Measurements from ENCODE around the gene ADGRL3.
A peak's percentile ranks its signal among the peaks of the same experiment; 100 is the strongest.

ADGRL3 gene

DNA sequence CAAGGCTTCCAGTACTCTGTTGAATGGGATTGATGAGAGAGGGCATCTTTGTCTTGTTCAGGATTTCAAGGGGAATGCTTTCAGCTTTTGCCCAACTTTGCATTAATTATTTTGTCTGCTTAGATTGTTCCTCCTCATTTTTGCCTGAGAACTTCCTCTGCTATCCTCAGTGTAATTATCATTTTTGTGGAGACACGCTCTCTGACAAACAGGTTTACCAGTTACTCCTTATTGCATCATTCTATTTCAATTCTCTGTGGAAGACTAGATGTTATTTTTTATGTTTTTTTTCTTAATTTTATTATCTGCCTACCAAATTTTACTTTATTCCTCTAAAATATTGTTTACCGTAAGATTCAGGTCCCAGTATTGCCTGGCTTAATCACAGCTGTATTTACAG is 349.2 kb downstream of the ADGRL3 start:
- DNase-seq (ENCODE audit: low read depth) = no peak

DNA sequence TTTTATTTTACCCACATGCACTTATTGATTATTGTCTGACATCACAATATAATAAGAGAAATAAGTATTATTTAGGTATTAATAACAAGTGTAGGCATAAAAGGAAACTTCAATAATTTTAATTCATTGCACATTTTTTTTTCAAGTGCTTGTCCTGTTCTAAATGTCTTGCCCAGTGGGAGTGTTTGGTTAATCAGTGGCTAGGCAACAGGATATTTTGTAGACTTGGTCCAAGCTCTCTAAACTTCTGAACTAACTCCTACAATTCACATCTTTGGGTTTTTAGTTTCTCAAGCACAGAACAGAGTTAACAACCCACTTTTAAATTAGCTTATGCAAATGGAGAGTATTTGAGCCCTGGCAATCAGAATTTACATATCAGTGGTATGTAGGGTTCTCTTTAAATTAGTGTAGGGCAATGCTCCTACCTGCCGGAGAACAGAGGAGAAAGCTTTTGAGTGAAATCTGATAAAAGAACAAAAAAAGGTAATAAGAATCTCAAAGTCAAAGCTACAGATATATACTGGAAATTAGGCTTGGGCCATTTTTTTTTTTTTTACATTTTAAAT is 353.5 kb downstream of the ADGRL3 start:
- DNase-seq (ENCODE audit: low read depth) = no peak

DNA sequence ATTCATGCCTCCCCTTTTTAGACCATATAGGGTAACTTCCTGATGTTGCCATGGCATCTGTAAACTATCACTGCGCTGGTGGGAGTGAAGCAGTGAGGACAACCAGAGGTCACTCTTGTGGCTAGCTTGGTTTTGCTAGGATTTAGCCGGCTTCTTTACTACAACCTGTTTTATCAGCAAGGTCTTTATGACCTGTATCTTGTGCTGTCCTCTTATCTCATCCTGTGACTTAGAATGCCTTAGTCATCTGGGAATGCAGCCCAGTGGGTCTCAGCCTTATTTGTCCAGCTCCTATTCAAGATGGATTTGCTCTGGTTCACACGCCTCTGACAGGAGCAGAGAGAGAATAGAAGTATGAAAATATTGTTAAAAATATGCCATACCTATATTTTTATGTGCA is 355.7 kb downstream of the ADGRL3 start:
- DNase-seq (ENCODE audit: low read depth) = peak; percentile 16

DNA sequence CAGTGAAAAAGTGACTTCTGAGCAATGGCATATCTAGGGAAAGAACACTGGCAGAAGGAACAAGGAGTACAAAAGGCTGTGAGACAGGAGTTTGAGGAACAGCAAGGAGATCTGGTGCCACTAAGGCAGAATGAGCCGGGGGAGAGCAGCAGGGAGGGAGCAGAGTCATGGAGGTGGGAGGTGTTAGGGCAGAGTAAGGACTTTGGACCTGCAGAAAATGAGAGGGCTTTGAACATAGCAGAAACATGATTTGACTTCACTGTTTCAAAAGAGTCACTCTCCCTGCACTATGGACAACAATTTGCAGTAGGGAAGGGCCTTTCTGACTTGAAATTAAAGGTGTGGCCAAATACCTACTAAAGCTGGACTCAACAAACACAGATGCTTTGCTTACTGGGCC is 356.2 kb downstream of the ADGRL3 start:
- no peak for DNase-seq (ENCODE audit: low read depth)

DNA sequence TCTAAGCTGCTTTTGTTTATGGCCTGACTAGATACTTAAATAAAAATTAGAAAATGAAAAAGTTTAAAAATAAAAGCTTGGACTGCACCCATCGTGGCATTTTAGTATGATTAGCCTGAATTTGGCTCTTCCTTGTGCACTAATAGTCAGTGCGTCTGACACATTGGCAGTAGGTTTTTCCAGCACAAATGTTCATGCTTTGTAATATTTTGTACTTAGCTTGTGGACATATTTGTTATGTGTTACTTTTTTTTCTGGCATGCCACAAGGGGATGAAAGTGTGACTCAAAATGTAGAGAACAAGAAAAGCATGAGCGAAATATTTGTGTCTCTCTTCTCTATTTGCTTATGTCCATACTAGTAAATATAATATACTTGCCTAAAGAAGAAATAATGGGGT is 359.3 kb downstream of the ADGRL3 start:
- no peak for DNase-seq (ENCODE audit: low read depth)

DNA sequence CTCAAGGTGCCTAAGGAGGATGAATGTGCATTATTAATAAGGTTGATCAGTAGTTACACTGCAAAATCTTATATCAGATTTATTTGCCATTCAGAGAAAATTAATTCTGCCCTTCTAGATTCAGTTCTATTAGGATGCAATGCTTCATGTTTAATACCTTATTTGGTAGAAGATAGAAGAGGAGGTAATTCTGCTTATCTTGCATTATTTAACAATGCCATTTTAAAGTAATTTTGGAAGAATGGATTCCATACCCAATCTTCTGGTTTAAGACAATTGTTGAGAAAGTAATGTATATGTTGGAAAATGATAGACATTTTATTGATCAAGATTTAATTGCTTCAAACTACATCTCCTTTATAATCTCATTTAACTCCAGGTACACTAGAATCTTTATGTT is 360.9 kb downstream of the ADGRL3 start:
- DNase-seq (ENCODE audit: low read depth) = no peak

DNA sequence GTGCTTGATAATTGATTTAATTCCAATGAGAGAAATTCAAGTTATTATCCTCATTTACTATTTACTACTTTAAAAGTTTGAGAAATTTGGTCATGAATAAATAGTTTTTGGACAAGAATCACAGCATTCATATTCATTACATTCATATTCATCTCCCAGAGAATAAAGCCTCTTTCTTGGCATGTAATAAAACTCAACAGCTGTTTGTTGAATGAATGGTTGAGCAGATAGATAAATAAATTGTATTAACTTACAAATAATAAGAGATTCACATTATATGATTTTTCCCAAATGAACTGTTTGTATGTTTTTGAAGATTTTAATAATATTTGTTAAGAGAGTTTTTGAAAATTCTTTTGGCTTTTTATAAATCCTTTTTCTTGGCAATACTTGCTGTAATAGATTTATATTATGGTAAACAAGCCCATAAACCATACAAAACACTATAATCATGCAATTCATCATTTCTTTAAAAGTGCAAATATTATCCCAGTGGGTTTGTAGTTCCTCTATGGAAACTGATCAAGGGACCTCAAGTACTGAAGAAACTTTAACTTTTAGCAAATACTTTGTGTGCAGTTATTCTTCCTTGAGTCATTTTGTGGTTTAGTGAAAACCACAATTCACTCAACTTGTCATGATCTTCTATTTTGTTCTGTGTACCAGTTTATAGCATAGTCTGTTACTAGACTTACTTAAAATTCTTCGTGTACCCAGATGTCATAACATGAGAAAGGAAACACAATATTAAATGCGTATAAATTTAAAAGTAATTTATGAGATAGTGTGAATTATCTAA is 371.8 kb downstream of the ADGRL3 start:
- peak; percentile 59 for DNase-seq (ENCODE audit: low read depth)

DNA sequence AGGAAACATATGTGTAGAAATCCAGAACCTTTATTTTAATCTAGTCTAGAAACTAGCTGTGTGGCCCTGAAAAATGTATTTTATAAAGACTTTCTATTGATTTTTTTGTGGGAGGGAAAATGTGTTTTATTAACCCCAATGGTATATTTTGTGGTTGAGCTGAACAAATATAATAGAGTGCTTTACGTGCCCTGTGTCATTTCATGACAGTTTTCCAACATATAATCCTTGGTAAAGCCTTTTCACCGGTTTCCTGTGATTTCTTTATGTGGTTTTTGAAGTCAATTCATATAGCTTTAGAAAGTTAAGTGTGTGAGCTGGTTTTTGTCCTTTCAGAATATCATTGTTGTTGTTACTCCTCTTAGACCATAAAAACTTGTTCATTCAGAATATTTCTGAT is 375.7 kb downstream of the ADGRL3 start:
- no peak for DNase-seq (ENCODE audit: low read depth)

DNA sequence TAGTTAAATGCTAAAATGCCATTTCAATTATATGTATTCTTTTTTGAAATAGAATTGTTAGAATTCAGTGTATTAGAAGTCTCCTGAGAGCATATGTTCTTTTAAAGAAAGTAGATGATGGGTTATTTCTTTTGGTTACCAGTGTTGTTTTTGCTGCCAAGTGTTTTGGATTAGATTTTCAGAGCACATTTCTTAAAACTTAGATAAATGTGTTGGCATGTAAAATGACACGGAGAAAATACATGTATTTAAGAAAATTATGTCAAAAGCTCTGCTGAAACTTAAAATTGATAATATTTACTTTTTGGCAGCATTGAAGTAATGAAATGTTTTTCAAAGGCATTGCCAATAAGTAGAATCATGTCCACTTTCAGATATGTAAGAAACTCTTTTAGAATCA is 379.7 kb downstream of the ADGRL3 start:
- no peak for DNase-seq (ENCODE audit: low read depth)

DNA sequence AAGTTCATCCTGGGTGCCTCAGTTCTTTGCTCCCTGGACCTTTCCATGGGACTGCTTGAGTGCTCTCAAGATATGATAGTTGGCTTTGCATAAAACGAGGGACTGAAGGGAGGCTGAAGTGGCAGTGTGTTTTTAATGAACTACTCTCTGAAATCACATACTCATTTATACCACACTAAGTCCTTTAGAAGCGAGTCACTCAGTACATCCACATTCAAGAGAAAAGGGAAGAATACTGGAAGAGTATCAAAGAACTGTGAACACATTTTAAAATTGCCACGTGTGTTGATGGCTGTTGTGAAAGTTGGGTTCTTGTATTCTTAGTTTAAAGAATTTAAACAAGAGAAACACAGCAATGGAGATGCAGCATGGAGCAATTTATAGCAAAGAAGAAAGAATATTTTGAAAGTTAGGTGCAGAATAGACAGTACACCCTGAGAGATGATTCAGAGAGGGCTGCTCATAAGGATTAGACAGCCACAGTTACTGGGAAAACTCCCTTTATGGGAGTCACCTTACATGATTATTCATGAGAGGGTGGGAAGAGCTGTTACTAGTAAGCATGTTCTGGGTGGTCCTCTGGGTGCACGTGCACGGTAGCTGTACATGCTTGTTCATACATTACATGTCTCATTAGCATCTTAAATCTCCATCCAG is 380.7 kb downstream of the ADGRL3 start:
- peak; percentile 35 for DNase-seq (ENCODE audit: low read depth)

DNA sequence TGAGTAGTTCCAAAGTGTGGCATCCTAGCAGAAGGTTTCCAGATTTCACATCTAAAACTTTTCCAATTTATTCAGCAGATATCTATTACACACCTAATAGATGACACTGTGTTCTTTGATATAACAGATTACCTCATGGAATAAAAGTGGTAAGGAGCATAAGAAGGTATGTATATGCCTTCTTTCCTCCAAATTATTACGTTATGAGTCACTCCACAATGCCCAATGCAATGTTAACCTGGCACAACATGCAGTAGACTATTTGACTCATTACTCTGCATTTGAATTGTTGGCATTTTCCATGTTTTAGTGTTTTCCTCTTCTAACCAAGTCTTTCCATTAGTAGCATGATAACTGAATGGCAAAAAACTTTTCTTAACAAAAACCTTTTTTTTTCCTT is 383.6 kb downstream of the ADGRL3 start:
- DNase-seq (ENCODE audit: low read depth) = peak; percentile 67

DNA sequence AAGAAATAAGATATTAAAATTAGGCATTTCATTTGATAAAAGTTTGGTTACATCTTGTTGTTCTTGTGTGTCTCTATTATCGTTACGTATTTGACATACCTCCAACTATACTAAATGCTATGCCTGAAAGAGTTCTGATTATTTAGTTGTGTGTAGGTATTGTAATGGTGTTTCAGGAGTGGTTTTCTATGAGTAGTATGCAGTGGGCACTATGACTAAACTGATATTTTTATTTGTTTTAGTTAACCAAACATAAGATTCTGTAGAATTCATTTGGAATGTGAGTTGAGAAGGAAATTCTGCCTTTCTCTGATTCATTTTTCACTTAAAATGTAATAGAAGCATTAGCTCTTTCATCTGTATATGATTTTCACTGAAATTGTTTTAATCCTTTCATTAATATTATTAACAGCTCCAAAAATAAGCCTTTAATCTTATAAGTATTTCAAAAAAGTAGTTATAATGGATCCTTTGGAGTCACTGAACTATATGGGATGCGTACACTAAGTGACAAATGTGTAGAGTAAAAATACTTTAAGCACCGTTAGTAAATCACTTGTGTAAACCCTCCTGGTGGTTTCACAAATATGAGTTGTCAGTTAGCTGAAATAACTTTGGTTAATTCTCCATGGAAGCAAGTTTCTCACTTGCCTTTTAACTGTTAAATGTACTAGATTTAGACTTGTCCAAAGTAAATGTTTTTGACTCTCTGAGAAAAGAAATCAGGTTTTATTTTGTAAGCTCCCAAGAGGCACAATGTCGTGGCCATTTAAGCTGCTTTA is 388.7 kb downstream of the ADGRL3 start:
- DNase-seq (ENCODE audit: low read depth) = no peak

DNA sequence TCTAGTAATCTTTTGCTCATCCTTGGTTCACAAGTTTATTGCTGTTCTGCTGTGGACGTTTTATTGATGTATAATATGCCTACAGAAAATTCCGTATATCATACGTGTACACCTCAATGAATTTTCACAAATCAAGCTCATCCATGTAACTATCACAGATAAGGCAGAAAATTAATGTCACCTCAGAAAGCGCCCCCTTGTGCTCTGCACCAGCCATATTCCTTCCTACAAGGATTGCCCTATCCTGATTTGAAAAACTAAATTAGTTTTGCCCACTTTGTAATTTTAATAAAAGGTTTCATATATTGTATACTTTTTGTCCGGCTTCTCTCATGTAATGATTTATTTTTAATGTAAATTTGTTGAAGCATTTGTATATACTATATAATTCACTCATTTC is 390.8 kb downstream of the ADGRL3 start:
- DNase-seq (ENCODE audit: low read depth) = no peak

DNA sequence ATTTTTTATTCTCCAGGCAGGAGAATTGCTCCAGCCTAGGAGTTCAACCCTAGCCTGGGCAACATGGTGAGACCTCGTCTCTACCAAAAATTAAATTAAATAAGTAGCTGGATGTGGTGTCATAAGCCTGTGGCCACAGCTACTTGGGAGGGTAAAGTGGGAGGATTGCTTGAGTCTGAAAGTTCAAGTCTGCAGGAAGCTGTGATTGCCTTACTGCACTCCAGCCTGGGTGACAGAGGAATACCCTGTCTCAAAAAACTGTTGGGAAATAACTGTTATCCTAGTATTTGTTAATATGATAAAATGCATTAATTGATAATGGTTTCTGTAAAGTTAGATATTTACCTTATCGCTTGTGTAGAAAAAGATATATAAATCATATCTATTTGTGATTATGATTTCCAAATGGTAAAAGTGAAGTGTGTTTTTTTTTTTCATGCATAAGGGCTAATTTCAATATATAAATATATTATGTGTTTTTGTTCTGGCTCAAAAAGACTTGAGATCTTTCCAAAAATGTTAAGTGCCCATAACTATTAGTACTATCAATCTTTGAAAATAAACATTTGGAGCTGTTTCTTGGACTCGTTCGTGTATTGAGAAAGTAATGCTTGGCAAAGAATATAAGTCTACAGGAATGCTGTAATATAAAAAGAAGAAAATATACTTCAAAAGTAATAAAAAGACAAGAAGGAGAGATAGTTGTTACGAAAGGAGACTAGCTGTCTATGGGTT is 396.6 kb downstream of the ADGRL3 start:
- no peak for DNase-seq (ENCODE audit: low read depth)

DNA sequence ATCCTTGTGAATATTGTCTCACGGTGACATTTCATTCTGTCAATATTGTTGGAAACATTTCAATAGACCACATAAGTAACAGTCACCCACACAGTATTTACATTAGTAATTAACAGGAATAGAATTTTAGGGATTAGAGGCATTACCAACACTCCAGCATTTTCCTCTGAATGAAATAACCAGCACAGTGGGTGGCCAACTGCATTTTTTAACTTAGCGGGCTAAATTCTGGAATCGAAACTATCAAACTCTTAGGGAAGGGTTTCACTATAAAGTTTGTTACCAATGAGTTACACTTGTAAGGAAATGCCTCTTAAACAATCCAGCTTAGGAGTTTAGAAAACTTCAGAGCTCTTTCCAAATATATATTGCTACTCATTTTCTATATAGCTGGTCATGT is 403.0 kb downstream of the ADGRL3 start:
- DNase-seq (ENCODE audit: low read depth) = no peak

DNA sequence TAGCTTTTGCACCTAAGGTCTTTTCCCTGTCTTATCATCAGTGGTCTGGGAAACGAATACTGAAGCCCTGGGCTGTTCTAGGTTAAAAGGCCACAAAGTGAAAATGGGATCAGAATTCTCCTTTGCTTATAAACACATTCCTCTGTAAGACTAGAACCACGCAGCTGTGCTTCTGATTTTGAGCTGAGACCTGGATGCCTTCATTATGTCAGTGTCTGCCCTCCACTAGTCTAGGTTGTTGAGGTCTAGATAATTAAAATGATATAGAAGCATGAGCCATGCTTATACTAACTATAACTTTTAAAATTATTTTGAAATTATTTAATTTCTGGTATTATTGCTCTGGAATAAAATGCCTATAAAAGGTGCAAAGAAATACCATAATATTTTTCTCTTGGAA is 403.9 kb downstream of the ADGRL3 start:
- no peak for DNase-seq (ENCODE audit: low read depth)

DNA sequence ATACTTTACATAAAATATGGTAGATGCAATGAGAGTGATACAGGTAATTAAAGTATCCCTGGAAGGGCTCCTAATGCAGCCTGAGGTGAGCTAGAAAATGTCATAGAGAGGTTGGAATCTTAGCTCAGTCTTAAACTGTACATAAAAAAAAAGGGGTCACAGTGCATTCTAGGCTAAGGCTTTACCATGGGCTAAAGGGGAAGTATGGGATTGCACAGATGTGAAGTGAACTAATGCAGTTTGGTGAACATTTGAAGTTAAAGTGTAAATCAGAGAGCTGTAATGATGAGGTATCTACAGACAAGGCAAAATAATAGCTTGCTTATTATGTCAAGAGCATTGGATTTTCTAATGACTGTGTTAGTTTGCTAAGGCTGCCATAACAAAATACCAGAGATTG is 405.9 kb downstream of the ADGRL3 start:
- no peak for DNase-seq (ENCODE audit: low read depth)

DNA sequence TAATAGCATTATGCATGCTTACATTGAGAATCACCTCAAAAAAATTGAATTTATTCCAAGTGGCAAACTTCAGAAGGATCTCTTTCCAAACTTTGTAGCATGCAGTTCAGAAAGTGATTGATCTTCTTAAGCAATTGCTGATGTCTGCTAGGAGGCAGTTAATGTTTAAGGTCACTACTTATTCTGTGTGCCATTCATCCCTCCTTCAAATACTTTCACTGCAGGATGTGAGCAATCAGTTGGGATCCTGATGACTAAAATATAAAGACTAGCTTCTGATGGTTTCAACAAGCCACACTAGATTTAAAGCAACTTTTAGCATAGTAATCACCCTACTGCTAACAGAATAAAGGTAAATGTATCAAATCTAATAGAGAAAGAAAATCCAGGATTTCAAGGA is 414.1 kb downstream of the ADGRL3 start:
- peak; percentile 66 for DNase-seq (ENCODE audit: low read depth)

DNA sequence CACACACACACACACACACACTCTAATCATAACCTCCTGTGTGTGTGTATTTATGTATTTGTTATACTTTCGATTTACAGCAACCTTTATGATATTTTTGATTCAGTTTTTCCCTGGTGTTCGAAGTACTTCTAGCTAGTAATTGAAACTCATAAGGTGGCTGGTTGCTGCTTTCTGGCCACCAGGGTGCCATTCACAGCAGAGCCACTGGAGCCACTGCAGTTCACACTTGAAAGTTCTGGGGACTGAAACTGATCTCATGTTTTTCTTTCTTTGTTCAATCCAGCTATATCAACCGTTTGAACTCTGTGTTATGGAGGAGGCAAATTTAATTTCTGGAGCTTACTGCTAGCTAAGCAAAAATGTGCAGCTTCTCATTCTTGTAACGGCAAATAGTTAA is 419.4 kb downstream of the ADGRL3 start:
- DNase-seq (ENCODE audit: low read depth) = peak; percentile 15

DNA sequence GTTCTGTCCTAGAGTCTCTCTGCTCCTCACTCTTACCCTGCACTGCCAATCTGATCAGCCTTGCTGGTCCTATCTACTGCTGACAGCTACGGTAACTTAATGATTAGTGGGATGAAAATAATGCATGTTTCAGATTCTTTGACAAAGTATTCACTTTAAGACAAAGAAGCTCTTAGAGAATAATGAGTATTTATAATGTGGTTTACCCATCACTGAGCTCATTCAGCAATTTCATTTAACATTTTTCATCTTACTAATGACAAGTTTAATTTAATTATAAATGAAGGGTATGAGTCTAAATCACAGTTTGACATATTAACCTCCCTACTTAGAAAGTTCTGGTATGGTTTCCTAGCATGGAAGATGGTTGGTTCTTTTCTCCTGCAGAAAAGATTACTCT is 428.2 kb downstream of the ADGRL3 start:
- DNase-seq (ENCODE audit: low read depth) = no peak

DNA sequence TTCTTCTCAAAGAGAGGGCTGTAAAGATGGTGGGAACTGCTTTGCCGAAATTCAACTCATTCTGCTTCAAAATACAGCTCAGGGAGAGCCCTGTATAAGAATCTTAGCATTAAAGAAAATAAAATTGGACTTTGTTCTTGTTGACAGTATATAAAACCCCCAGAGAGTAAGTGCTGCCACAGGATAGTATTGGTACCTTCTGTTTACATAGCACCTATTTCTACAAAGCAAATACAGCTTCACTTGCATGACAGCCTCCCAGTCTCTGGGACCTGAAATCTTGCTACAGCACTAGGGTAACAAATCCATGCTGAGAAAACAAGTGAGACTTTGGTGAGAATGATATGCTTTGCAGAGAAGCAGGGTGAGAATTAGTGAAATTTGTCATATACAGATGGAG is 428.6 kb downstream of the ADGRL3 start:
- no peak for DNase-seq (ENCODE audit: low read depth)

DNA sequence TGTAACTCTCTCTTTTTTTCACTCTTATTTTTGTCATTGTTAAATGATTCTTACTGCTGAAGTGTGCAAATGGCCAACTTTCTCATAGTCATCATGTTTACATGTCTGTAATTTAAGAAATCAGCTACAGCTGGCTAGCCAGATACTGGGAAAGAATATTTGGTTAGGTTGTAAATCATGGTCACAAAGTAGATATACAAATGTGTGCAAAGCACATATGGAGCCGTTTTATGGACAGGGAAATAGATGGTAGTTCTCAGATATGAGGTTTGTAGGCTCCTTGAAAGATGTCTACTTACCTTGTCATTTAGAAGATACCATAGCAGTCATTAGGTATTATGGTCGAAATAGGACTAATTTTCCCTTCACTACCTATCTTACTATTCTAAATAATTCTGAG is 430.4 kb downstream of the ADGRL3 start:
- DNase-seq (ENCODE audit: low read depth) = no peak

All from ELR (cell line).